Epithelial cell of esophagus (primary cell): ENCODE measurements around the gene CORO1C.
"Not testable (repeated sequence)": the region's sequence is repeated elsewhere in the genome, so short reads cannot be mapped to it uniquely, and the experiment has no call there.

ENCODE experiments used
- DNase-seq: peaks from one replicate; pipeline ENCODE4 v3.0.0; 2010; ENCODE audit warnings: low read depth
- H3K4me3 ChIP-seq: 2 replicates; pipeline ENCODE4 v1.5.1; 2011; ENCODE audit warnings: mild to moderate bottlenecking, low read length, control low read depth
- TF ChIP-seq, protein P1 (sequence below): IDR thresholded peaks from 2 replicates; pipeline ENCODE4 v1.5.1; 2011; ENCODE audit warnings: low read depth, mild to moderate bottlenecking, low read length, control low read depth, inconsistent platforms; ENCODE audit not compliant: insufficient read depth; ENCODE audit errors: missing control alignments

CORO1C gene

DNA sequence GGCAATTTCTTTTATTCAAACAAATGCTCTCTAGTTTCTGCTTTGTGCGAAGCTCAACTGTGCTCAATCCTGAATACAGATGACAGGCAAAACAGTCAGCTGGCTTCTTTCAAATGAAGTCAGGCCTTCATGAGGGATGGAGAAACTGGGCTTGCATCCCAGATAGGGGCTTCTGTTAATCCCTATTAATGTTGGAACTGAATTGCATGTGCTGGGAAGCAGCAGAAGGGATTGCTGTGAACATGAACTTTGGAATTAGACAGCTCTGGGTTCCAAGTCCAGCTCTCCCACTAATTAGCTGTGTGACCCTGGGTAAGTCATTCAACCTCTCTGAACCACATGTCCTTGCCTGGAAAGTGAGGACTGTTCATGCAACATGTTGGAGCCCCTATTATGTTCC is 21.1 kb upstream of the CORO1C start:
- no peak overlapping the region for H3K4me3 ChIP-seq
- no peak for DNase-seq
- TF ChIP-seq, protein P1, sequence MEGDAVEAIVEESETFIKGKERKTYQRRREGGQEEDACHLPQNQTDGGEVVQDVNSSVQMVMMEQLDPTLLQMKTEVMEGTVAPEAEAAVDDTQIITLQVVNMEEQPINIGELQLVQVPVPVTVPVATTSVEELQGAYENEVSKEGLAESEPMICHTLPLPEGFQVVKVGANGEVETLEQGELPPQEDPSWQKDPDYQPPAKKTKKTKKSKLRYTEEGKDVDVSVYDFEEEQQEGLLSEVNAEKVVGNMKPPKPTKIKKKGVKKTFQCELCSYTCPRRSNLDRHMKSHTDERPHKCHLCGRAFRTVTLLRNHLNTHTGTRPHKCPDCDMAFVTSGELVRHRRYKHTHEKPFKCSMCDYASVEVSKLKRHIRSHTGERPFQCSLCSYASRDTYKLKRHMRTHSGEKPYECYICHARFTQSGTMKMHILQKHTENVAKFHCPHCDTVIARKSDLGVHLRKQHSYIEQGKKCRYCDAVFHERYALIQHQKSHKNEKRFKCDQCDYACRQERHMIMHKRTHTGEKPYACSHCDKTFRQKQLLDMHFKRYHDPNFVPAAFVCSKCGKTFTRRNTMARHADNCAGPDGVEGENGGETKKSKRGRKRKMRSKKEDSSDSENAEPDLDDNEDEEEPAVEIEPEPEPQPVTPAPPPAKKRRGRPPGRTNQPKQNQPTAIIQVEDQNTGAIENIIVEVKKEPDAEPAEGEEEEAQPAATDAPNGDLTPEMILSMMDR, result no peak

DNA sequence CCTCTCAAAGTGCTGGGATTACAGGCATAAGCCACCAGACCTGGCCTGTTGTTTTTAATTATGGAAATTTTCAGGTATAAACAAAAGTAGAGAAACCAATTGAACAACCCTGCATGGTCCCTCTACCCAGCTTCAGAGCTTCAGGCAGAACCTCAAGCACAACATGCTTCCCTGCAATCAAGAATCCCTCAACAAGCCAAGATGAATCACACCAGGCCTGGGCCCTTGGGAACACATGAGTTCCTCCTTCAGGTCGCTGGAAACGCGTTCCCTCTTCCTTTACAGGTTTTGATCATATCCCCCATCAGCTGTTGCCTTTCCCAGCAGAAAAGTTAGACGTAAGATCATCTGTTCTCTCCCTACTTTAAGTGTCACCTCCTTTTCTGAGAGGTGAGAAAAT is 20.5 kb upstream of the CORO1C start:
- no peak for DNase-seq
- TF ChIP-seq, protein P1, result no peak
- H3K4me3 ChIP-seq, result no peak overlapping the region

DNA sequence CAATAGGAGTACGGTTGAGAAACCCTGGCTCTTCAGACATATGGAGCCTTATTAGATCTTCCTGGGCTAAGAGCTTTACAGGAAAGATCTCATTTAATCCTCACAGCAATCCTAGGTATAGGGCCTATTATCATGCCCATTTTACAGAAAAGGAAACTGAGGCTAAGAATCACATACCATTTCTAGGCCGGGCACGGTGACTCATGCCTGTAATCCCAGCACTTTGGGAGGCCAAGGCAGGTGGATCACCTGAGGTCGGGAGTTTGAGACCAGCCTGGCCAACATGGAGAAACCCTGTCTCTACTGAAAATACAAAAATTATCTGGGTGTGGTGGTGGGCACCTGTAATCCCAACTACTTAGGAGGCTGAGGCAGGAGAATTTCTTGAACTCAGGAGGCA is 19.7 kb upstream of the CORO1C start:
- not testable (repeated sequence) for H3K4me3 ChIP-seq, DNase-seq

DNA sequence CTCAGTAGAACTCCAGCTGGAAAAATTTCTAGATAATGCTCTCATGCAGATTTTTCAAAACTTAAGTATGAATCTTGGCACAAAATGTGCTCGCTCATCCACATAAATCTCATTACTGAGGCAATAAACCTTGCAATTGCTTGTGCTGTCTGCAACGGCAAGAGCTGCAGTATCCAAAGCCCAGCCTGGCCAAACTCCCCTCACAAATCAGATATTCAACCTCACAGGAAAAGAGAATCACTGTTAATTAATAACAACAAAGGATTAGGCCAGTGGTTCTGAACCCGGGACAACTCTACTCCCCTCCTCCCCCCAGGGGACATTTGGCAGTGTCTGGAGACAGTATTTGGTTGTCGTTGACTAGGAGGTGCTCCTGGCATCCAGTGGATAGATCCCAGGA is 19.2 kb upstream of the CORO1C start:
- no peak overlapping the region for H3K4me3 ChIP-seq
- no peak for DNase-seq

DNA sequence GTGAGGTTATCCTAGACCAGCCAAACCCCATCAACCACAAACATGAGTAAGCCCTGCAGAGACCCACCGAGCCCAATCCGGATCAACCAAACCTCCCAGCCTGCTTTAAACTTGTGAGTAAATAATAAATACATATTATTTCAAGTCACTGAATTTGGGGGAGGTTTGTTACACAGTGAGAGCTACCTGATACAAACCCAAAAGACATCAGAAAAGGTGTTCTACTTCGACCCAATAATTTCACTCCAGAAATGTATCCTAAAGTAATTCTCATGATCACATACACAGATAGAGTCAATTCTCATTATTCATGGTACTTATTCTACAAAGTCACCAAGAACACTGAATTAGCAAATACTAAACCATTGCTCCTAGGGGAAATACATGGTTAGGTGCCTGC is 16.2 kb upstream of the CORO1C start:
- DNase-seq, result no peak

More for the DNA sequence above, 19.2 kb upstream of the CORO1C start:
- TF ChIP-seq, protein P1, result no peak

DNA sequence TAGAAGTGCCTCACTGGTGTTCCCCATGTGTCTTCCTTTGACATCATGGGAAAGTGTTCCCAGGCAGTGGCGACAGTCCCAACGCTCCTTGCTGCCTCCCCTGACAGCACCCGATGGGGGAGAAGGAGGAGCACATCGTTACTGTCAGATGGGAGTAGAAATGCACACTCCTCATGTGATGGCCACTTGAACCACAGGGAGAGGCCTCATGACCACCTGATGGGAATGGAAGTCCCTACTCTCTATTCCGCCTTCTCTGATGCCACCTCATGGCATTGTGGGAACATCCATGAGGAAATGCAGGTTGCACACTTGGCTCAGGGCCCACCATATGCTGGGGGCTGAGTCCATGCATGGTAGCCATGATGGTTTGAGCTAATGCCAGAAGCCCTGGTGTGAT is 14.3 kb upstream of the CORO1C start:
- no peak overlapping the region for H3K4me3 ChIP-seq
- no peak for DNase-seq
- TF ChIP-seq, protein P1, result no peak

More for the DNA sequence above, 16.2 kb upstream of the CORO1C start:
- H3K4me3 ChIP-seq, result no peak overlapping the region
- TF ChIP-seq, protein P1, result no peak

DNA sequence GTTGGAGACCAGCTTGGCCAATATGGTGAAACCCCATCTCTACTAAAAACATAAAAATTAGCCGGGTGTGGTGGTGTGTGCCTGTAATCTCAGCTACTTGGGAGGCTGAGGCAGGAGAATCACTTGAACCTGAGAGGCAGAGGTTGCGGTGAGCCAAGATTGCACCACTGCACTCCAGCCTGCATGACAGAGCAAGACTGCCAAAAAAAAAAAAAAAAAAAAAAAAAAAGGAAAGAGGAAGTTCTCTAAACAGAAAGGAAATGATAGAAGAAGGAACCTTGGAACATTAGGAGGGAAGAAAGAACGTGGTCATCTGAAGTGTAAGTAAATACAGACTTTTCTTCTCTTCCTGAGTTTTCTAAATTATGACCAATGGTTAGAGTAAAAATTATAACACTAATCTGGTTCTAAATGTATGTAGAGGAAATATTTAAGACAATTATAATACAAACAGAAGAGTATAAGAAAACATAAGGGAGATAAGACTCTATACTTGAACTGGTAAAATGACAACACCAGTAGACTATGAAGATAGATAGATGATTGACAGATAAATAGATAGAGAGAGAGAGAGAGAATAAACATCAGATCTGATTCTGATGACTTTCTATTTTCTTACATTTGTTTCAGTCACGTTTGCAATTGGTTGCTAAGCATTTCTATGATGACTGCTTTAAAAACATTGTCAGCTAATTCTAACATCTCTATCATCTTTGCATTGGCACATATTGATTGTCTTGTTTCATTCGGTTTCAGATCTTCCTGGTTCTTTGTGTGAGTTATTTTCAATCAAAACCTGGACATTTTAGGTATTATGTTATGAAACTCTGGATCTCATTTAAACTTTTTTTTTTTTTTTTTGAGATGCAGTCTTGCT is 12.9 kb upstream of the CORO1C start:
- no peak for DNase-seq
- H3K4me3 ChIP-seq, result no peak overlapping the region
- TF ChIP-seq, protein P1, result no peak
